Loucy (cell line): ENCODE results near the gene HEXIM2.

Source experiments
- EZH2phosphoT487 ChIP-seq: fragments of 200-600 bp; IDR thresholded peaks from 2 replicates; pipeline ENCODE4 v1.6.1; 2018; ENCODE audit warnings: antibody characterized with exemption, mild to moderate bottlenecking, moderate library complexity, borderline replicate concordance
- TF ChIP-seq, protein P1 (sequence below): fragments of 200-600 bp; sonication (generic); conservative IDR thresholded peaks from 2 replicates; pipeline ENCODE4 v1.5.1; 2014; ENCODE audit warnings: mild to moderate bottlenecking, antibody characterized with exemption, low read length

DNA sequence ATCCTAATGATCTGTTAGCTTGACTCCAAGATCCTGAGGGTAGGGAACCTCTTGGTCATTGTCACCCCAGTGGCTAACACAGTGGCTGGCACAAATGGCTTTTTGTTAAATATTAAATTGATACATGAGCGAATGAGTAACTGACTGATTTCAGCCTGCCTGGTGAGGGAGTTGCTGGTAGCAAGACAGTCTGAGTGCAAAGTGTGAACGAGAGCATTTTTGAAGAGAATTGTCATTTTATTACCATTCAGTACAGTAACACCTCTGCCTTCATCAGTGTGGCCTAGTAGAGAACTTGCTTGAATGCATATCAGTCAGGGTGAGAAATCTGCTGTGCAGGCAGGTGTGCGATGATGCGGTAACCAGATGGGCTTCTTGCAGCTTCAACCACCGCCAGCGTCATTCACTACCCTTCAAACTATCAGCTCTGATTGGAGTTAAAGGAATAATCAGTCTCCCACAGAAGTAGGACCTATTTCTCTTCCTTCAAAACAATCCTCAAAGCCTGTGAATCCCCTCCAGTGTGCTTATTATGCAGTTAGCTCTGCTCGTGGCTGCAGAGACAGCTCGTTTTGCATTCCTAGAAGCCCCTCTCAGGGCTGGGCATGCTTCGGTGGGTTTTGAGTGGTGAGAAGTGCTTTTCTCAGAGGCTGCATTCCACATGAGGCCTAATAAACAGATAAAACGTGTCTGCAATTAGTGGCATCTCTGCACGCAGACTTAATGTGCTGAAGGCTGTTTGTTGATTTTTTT is 29.0 kb downstream of the HEXIM2 start:
- TF ChIP-seq, protein P1, sequence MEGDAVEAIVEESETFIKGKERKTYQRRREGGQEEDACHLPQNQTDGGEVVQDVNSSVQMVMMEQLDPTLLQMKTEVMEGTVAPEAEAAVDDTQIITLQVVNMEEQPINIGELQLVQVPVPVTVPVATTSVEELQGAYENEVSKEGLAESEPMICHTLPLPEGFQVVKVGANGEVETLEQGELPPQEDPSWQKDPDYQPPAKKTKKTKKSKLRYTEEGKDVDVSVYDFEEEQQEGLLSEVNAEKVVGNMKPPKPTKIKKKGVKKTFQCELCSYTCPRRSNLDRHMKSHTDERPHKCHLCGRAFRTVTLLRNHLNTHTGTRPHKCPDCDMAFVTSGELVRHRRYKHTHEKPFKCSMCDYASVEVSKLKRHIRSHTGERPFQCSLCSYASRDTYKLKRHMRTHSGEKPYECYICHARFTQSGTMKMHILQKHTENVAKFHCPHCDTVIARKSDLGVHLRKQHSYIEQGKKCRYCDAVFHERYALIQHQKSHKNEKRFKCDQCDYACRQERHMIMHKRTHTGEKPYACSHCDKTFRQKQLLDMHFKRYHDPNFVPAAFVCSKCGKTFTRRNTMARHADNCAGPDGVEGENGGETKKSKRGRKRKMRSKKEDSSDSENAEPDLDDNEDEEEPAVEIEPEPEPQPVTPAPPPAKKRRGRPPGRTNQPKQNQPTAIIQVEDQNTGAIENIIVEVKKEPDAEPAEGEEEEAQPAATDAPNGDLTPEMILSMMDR: no peak
- TF ChIP-seq EZH2phosphoT487: no peak
